Thoracic aorta (tissue), 2 donors: ENCODE data around the gene HSD17B8. TPM values are rescaled to one million over a fixed set of nuclear protein-coding genes. Genes with fewer than 3 reads are reported as not detected.

Experiments used
- ATAC-seq: fragments of 150-250 bp; one replicate; pipeline ENCODE4 v1.8.0; 2017; ENCODE audit warnings: low read depth; ENCODE audit not compliant: insufficient number of reproducible peaks, low FRiP score
- DNase-seq: peaks from one replicate; pipeline ENCODE4 v3.0.0-alpha.2; 2020; ENCODE audit warnings: low spot score
- H3K27ac ChIP-seq, 2 donors: fragments of 200-600 bp; sonication (generic); 1 replicate in 1 of 2; 2 replicates in 1 of 2; pipeline ENCODE4 v1.5.1; 2016; ENCODE audit warnings: mild to moderate bottlenecking in 2 of 2, moderate library complexity in 2 of 2
- H3K27me3 ChIP-seq: fragments of 200-600 bp; sonication (generic); replicated peaks from 2 replicates; pipeline ENCODE4 v1.6.0; 2016; ENCODE audit warnings: mild to moderate bottlenecking; ENCODE audit not compliant: insufficient read depth
- H3K36me3 ChIP-seq: fragments of 200-600 bp; sonication (generic); one replicate; pipeline ENCODE4 v1.5.1; 2016
- H3K4me1 ChIP-seq, 2 donors: fragments of 200-600 bp; sonication (generic); 1 replicate in 1 of 2; 2 replicates in 1 of 2; pipeline versions ENCODE4 v1.5.1 to v1.6.0; 2016; ENCODE audit warnings: low read depth in 2 of 2, mild to moderate bottlenecking in 1 of 2; ENCODE audit not compliant: control insufficient read depth in 1 of 2
- H3K4me3 ChIP-seq: fragments of 200-600 bp; sonication (generic); 2 replicates; pipeline ENCODE4 v1.5.1; 2016; ENCODE audit warnings: mild to moderate bottlenecking
- H3K9me3 ChIP-seq: fragments of 200-600 bp; sonication (generic); 2 replicates; pipeline ENCODE4 v1.5.1; 2016
- CTCF ChIP-seq: fragments of 200-600 bp; sonication (generic); IDR thresholded peaks from one replicate; pipeline ENCODE4 v1.5.1; 2019; ENCODE audit warnings: antibody characterized with exemption
- total RNA-seq, 2 donors: library from RNA; depleted of rRNA; stranded (reverse); fragments of >200 nt; gene quantifications; one replicate each; pipeline versions ENCODE4 v1.1.0 to v1.2.3, GENCODE V29; 2016

HSD17B8 gene
- total RNA-seq, 2 donors from 2014 or later: 4.0 to 15.0 TPM

- no peaks in the 10 kb centered on the region for H3K36me3 ChIP-seq
- H3K9me3 ChIP-seq: no peaks in the 10 kb centered on the region
- H3K27ac ChIP-seq: no peak overlapping the region
- no peak for ATAC-seq
- no peak for DNase-seq
- no peak overlapping the region for H3K4me3 ChIP-seq
- H3K27me3 ChIP-seq: no peaks in the 10 kb centered on the region
- peaks cover 0 to 6% of the 10 kb centered on the region in 2 donors for H3K4me1 ChIP-seq
- TF ChIP-seq CTCF: no peak
Observed at GRCh38 chr6:33165581-33166258, 38.7 kb upstream of the HSD17B8 start.

- Histone ChIP-seq H3K4me1 (no peaks in the 10 kb centered on the region), H3K36me3 (no peaks in the 10 kb centered on the region), H3K4me3 (no peak overlapping the region), H3K9me3 (no peaks in the 10 kb centered on the region), H3K27me3 (no peaks in the 10 kb centered on the region), H3K27ac (no peak overlapping the region)
- DNase-seq: no peak
- ATAC-seq: no peak
- no peak for TF ChIP-seq CTCF
Observed at GRCh38 chr6:33166363-33166762, 38.1 kb upstream of the HSD17B8 start.

- H3K27me3 ChIP-seq: no peaks in the 10 kb centered on the region
- ATAC-seq (no peak), DNase-seq (no peak)
- no peaks in the 10 kb centered on the region for H3K36me3 ChIP-seq
- TF ChIP-seq CTCF: no peak
- no peak overlapping the region for H3K27ac ChIP-seq
- H3K4me1 ChIP-seq: no peaks in the 10 kb centered on the region
- no peak overlapping the region for H3K4me3 ChIP-seq
- no peaks in the 10 kb centered on the region for H3K9me3 ChIP-seq
Observed at GRCh38 chr6:33166811-33167210, 37.6 kb upstream of the HSD17B8 start.

- no peak for ATAC-seq
- no peak for TF ChIP-seq CTCF
- no peak for DNase-seq
- no peak overlapping the region for H3K27ac ChIP-seq
- H3K4me3 ChIP-seq: no peak overlapping the region
- H3K36me3 ChIP-seq: no peaks in the 10 kb centered on the region
- no peaks in the 10 kb centered on the region for H3K9me3 ChIP-seq
- no peaks in the 10 kb centered on the region for H3K27me3 ChIP-seq
- H3K4me1 ChIP-seq: no peaks in the 10 kb centered on the region
Observed at GRCh38 chr6:33167374-33168283, 36.8 kb upstream of the HSD17B8 start.

- H3K4me3 ChIP-seq: no peak overlapping the region
- no peak for TF ChIP-seq CTCF
- DNase-seq (no peak), ATAC-seq (no peak)
- H3K27ac ChIP-seq: no peak overlapping the region
- no peaks in the 10 kb centered on the region for H3K36me3 ChIP-seq
- no peaks in the 10 kb centered on the region for H3K27me3 ChIP-seq
- no peaks in the 10 kb centered on the region for H3K4me1 ChIP-seq
- no peaks in the 10 kb centered on the region for H3K9me3 ChIP-seq
Observed at GRCh38 chr6:33168284-33168601, 36.2 kb upstream of the HSD17B8 start.
